H1 (cell line): ENCODE data around the gene ZNF595. TPM values are rescaled to one million over a fixed set of nuclear protein-coding genes. Genes with fewer than 3 reads are reported as not detected.

Source experiments
- CTCF ChIA-PET: fragments of 300-600 bp; sonication (Branson Sonifier 250); formaldehyde crosslinking; loops from one replicate; lab custom pipeline; 2021; ENCODE audit not compliant: partially characterized antibody; lab: Charles Lee
- POLR2A ChIA-PET: fragments of 300-600 bp; sonication (Branson Sonifier 250); formaldehyde crosslinking; loops from one replicate; lab custom pipeline; 2021; ENCODE audit warnings: inconsistent platforms; ENCODE audit not compliant: partially characterized antibody; lab: Charles Lee
- DNase-seq, 2 experiments: peaks; one replicate each; pipeline versions ENCODE4 v3.0.0 to v3.0.0-alpha.2; 2010 to 2022; ENCODE audit warnings: low spot score in 2 of 2, low read depth in 1 of 2, mixed read lengths in 1 of 2
- FAIRE-seq: peaks from 2 replicates; lab custom pipeline; 2011; peaks lifted over from hg19 to GRCh38; lab: Jason Lieb, UNC
- H2AFZ ChIP-seq: 2 replicates; pipeline ENCODE4 v1.8.1; 2012; ENCODE audit warnings: low read length, inconsistent platforms
- H2AK5ac ChIP-seq: 2 replicates; pipeline ENCODE4 v1.6.1; 2013; ENCODE audit warnings: low read depth, low read length
- H2BK120ac ChIP-seq: replicated peaks from 2 replicates; pipeline ENCODE3; 2013; ENCODE audit warnings: low read depth, low read length, inconsistent platforms
- H2BK12ac ChIP-seq: 2 replicates; pipeline ENCODE4 v1.6.1; 2013; ENCODE audit warnings: low read depth, low read length
- H2BK15ac ChIP-seq: 2 replicates; pipeline ENCODE4 v1.6.1; 2013; ENCODE audit warnings: low read length
- H2BK20ac ChIP-seq: 2 replicates; pipeline ENCODE4 v1.6.1; 2013; ENCODE audit warnings: low read length
- H2BK5ac ChIP-seq: 2 replicates; pipeline ENCODE4 v1.6.1; 2013; ENCODE audit warnings: low read depth, low read length
- H3K14ac ChIP-seq: 2 replicates; pipeline ENCODE4 v1.6.1; 2013; ENCODE audit warnings: inconsistent platforms; ENCODE audit not compliant: insufficient read length
- H3K18ac ChIP-seq: 2 replicates; pipeline ENCODE4 v1.6.1; 2013; ENCODE audit warnings: low read length; ENCODE audit errors: extremely low read depth
- H3K23ac ChIP-seq: 2 replicates; pipeline ENCODE4 v1.6.1; 2013; ENCODE audit warnings: inconsistent platforms; ENCODE audit not compliant: insufficient read length
- H3K23me2 ChIP-seq: 2 replicates; pipeline ENCODE4 v1.6.1; 2013; ENCODE audit warnings: low read depth, low read length
- H3K27ac ChIP-seq: 2 replicates; pipeline ENCODE4 v1.6.1; 2011; ENCODE audit warnings: low read depth, low read length, inconsistent platforms
- H3K27me3 ChIP-seq, 4 experiments: replicated peaks in 1 of 4; 1 replicate in 1 of 4; 2 replicates in 3 of 4; pipeline versions ENCODE4 v1.6.1 to v1.8.1; 2011 to 2013; ENCODE audit warnings: low read length in 3 of 4, mild to moderate bottlenecking in 3 of 4, inconsistent platforms in 2 of 4, mixed read lengths in 2 of 4, moderate library complexity in 1 of 4; ENCODE audit not compliant: control insufficient read depth in 3 of 4, insufficient read depth in 3 of 4; ENCODE audit errors: extremely low read depth in 1 of 4
- H3K36me3 ChIP-seq, 4 experiments: 2 replicates each; pipeline versions ENCODE4 v1.6.1 to v1.8.1; 2011 to 2013; ENCODE audit warnings: mild to moderate bottlenecking in 4 of 4, low read length in 3 of 4, moderate library complexity in 2 of 4, control low read depth in 1 of 4, inconsistent platforms in 1 of 4; ENCODE audit not compliant: insufficient read depth in 4 of 4, control insufficient read depth in 2 of 4
- H3K4ac ChIP-seq: replicated peaks from 2 replicates; pipeline ENCODE3; 2013; ENCODE audit warnings: low read length, low read depth, mixed read lengths, inconsistent platforms; ENCODE audit not compliant: insufficient read length
- H3K4me1 ChIP-seq, 4 experiments: replicated peaks in 1 of 4; 1 replicate in 1 of 4; 2 replicates in 3 of 4; pipeline versions ENCODE4 v1.6.1 to v1.8.1; 2011 to 2013; ENCODE audit warnings: low read length in 3 of 4, inconsistent platforms in 2 of 4, mixed read lengths in 1 of 4; ENCODE audit not compliant: insufficient read depth in 4 of 4, control insufficient read depth in 3 of 4
- H3K4me2 ChIP-seq, 2 experiments: 2 replicates each; pipeline versions ENCODE4 v1.6.1 to v1.8.1; 2011 to 2013; ENCODE audit warnings: low read depth in 2 of 2, low read length in 2 of 2, control low read depth in 1 of 2, inconsistent platforms in 1 of 2, mild to moderate bottlenecking in 1 of 2; ENCODE audit not compliant: insufficient read depth in 1 of 2
- H3K4me3 ChIP-seq, 4 experiments: fragments of 200-600, 300-600 bp in 1 of 4; sonication (generic), shearing (Covaris generic), sonication (Bioruptor Twin) in 1 of 4; 2 replicates each; pipeline versions ENCODE4 v1.5.1 to v1.8.1; 2011 to 2016; ENCODE audit warnings: low read length in 4 of 4, low read depth in 3 of 4, control low read depth in 2 of 4, inconsistent platforms in 2 of 4, mild to moderate bottlenecking in 2 of 4, mixed read lengths in 1 of 4, moderate library complexity in 1 of 4; ENCODE audit not compliant: insufficient read depth in 2 of 4; ENCODE audit errors: extremely low read depth in 1 of 4
- H3K56ac ChIP-seq: replicated peaks from 2 replicates; pipeline ENCODE3; 2013; ENCODE audit warnings: low read depth, mild to moderate bottlenecking, mixed read lengths, low read length, inconsistent platforms; ENCODE audit not compliant: insufficient read length
- H3K79me1 ChIP-seq: 2 replicates; pipeline ENCODE4 v1.6.1; 2013; ENCODE audit warnings: low read depth, low read length, control low read depth
- H3K79me2 ChIP-seq, 2 experiments: 2 replicates each; pipeline versions ENCODE4 v1.6.1 to v1.8.1; 2012 to 2013; ENCODE audit warnings: low read length in 2 of 2, mild to moderate bottlenecking in 2 of 2, inconsistent platforms in 1 of 2; ENCODE audit not compliant: insufficient read depth in 2 of 2, control insufficient read depth in 1 of 2
- H3K9ac ChIP-seq, 4 experiments: replicated peaks in 1 of 4; 1 replicate in 1 of 4; 2 replicates in 3 of 4; pipeline versions ENCODE4 v1.6.1 to v1.8.1; 2011 to 2013; ENCODE audit warnings: low read depth in 3 of 4, low read length in 3 of 4, control low read depth in 2 of 4, mild to moderate bottlenecking in 2 of 4, moderate library complexity in 2 of 4, inconsistent platforms in 1 of 4; ENCODE audit errors: extremely low read depth in 1 of 4
- H3K9me3 ChIP-seq, 2 experiments: 2 replicates each; pipeline versions ENCODE4 v1.6.1 to v1.8.1; 2012 to 2013; ENCODE audit warnings: mild to moderate bottlenecking in 2 of 2, moderate library complexity in 2 of 2, control low read depth in 1 of 2, inconsistent platforms in 1 of 2, low read depth in 1 of 2, low read length in 1 of 2, mixed read lengths in 1 of 2; ENCODE audit not compliant: insufficient read depth in 2 of 2
- H4K20me1 ChIP-seq, 2 experiments: replicated peaks in 1 of 2; 2 replicates each; pipeline versions ENCODE3 to v1.8.1; 2011 to 2013; ENCODE audit warnings: inconsistent platforms in 2 of 2, low read length in 2 of 2, mild to moderate bottlenecking in 1 of 2; ENCODE audit not compliant: insufficient read depth in 2 of 2, control insufficient read depth in 1 of 2
- H4K5ac ChIP-seq: 2 replicates; pipeline ENCODE4 v1.6.1; 2013; ENCODE audit warnings: low read length, low read depth, mixed read lengths, inconsistent platforms; ENCODE audit not compliant: insufficient read length
- H4K8ac ChIP-seq: 2 replicates; pipeline ENCODE4 v1.8.0; 2013; ENCODE audit warnings: mild to moderate bottlenecking, moderate library complexity, low read length, inconsistent platforms; ENCODE audit not compliant: insufficient read depth; ENCODE audit errors: extremely low read depth
- H4K91ac ChIP-seq: replicated peaks from 2 replicates; pipeline ENCODE3; 2013; ENCODE audit warnings: low read length, mixed read lengths, inconsistent platforms; ENCODE audit not compliant: insufficient read length
- ASH2L ChIP-seq: fragments of 200-600, 300-600 bp; sonication (generic); IDR thresholded peaks from one replicate; pipeline ENCODE4 v1.7.1; 2017; ENCODE audit warnings: low read length
- CBX5 ChIP-seq: fragments of 300-800, 300-1000 bp; sonication (generic); IDR thresholded peaks from 2 replicates; pipeline ENCODE4 v1.7.1; 2016; ENCODE audit warnings: antibody characterized with exemption, low read length, low read depth
- POLR2AphosphoS5 ChIP-seq: IDR thresholded peaks from 2 replicates; pipeline ENCODE4 v1.6.1; 2011; ENCODE audit warnings: low read depth, low read length
- POU5F1 ChIP-seq: IDR thresholded peaks from 2 replicates; pipeline ENCODE4 v1.6.1; 2011; ENCODE audit warnings: low read depth, mild to moderate bottlenecking, low read length, moderate library complexity
- RBBP5 ChIP-seq: IDR thresholded peaks from 2 replicates; pipeline ENCODE4 v1.7.1; 2012; ENCODE audit warnings: low read depth, mild to moderate bottlenecking, inconsistent platforms, low read length, moderate library complexity, borderline replicate concordance
- YY1 ChIP-seq: IDR thresholded peaks from 2 replicates; pipeline ENCODE4 v1.6.1; 2011; ENCODE audit warnings: low read depth, mild to moderate bottlenecking, low read length
- ZNF274 ChIP-seq: IDR thresholded peaks from 2 replicates; pipeline ENCODE4 v1.7.0; 2012; ENCODE audit warnings: low read length, borderline replicate concordance; ENCODE audit errors: extremely low read depth
- WGBS, 2 experiments: shearing (Covaris generic) in 1 of 2; methylation state at CpG; one replicate each; pipeline versions ENCODE4 v1.1.6 to v1.1.7; 2013 to 2015; ENCODE audit warnings: low lambda C conversion rate in 2 of 2, mixed read lengths in 2 of 2, inconsistent platforms in 1 of 2, low coverage in 1 of 2, missing lambda C conversion rate in 1 of 2; ENCODE audit not compliant: insufficient replicate concordance in 2 of 2, insufficient coverage in 1 of 2, insufficient read length in 1 of 2; ENCODE audit errors: extremely low coverage in 1 of 2, missing lambda C conversion rate in 1 of 2; 5-methylcytosine and 5-hydroxymethylcytosine counted together
- polyA plus RNA-seq, 7 experiments: library from polyadenylated mRNA; depleted of rRNA in 3 of 7; stranded (reverse) in 5 of 7; unstranded in 2 of 7; fragments of >200 nt in 5 of 7; fragments of 200-250 nt in 2 of 7; gene quantifications; 1 replicate in 5 of 7; 2 replicates in 1 of 7; 4 replicates in 1 of 7; pipeline versions ENCODE4 v1.2.1 to v1.2.3, GENCODE V29; 2011 to 2013; ENCODE audit warnings: missing spikeins in 2 of 7, mixed read lengths in 2 of 7
- total RNA-seq: library from RNA; stranded (reverse); fragmentation: NEBNext Ultra II Directional; extraction: Animal tissue kit (Norgen Biotek cat#: 25700); gene quantifications from 2 replicates; pipeline ENCODE4 v1.2.1, GENCODE V29; 2021

The ZNF595 gene
- total and polyA plus RNA-seq, 2 of the 8 experiments (the other 6 are each of a cell fraction or from before 2014, with no cell fraction given) = 3.3 to 22.5 TPM

GRCh38 chr4:113732-114131, 60.6 kb downstream of the ZNF595 start:
- Histone ChIP-seq H3K4ac (no peak overlapping the region), H3K23ac (no peak overlapping the region), H2BK5ac (no peak overlapping the region), H4K5ac (no peak overlapping the region), H2BK20ac (no peak overlapping the region), H2AK5ac (no peak overlapping the region), H3K4me1 (no peaks in the 10 kb centered on the region), H3K27me3 (peaks cover 11 to 21% (median 18%) of the 10 kb centered on the region in 4 experiments; a peak in 6 of 7 replicates), H3K79me2 (no peaks in the 10 kb centered on the region), H3K27ac (no peak overlapping the region), H2BK120ac (no peak overlapping the region), H3K4me2 (no peak overlapping the region), H3K9ac (no peak overlapping the region), H3K36me3 (no peaks in the 10 kb centered on the region), H3K23me2 (no peaks in the 10 kb centered on the region), H4K8ac (no peak overlapping the region), H4K91ac (no peak overlapping the region), H3K14ac (no peak overlapping the region), H2BK12ac (no peak overlapping the region), H3K18ac (no peak overlapping the region), H3K56ac (no peak overlapping the region), H3K9me3 (no peaks in the 10 kb centered on the region; a peak in 1 of 4 replicates), H3K79me1 (no peaks in the 10 kb centered on the region), H2AFZ (no peak overlapping the region), H2BK15ac (no peak overlapping the region), H4K20me1 (no peaks in the 10 kb centered on the region), H3K4me3 (no peak overlapping the region)
- CTCF ChIA-PET = no interaction called here
- no peak for TF ChIP-seq CBX5
- no peak for TF ChIP-seq ZNF274
- TF ChIP-seq ASH2L = no peak
- no peak for TF ChIP-seq POU5F1
- no peak for TF ChIP-seq POLR2AphosphoS5
- TF ChIP-seq YY1 = no peak
- no peak for TF ChIP-seq RBBP5
- POLR2A ChIA-PET = no interaction called here
- FAIRE-seq (no peak), DNase-seq (no peak)
- WGBS, 2 experiments = 92% methylated on average over 2 of the region's 2 CpGs; no CpG with 5 or more reads in 1 of the 2 experiments
